ENCODE results near the gene STRA6.
A peak's percentile ranks its signal among the peaks of the same experiment; 100 is the strongest.

STRA6 gene

GRCh38 chr15:74207652-74208440 lies 5.3 kb upstream of the STRA6 start:
- no peak for DNase-seq (ENCODE audit: low read depth)

- no peak for DNase-seq (ENCODE audit: low read depth)
These were observed 4.3 kb upstream of the STRA6 start for GRCh38 chr15:74206801-74207281.

GRCh38 chr15:74205582-74205947 lies 3.0 kb upstream of the STRA6 start:
- DNase-seq (ENCODE audit: low read depth): no peak

- no peak for DNase-seq (ENCODE audit: low read depth)
These were observed 1.4 kb upstream of the STRA6 start for GRCh38 chr15:74203914-74204431.

- no peak for DNase-seq (ENCODE audit: low read depth)
These were observed 722 bp downstream of the STRA6 start for GRCh38 chr15:74201710-74202420.

- DNase-seq (ENCODE audit: low read depth): no peak
These were observed 1.6 kb downstream of the STRA6 start for GRCh38 chr15:74200871-74201419.

- DNase-seq (ENCODE audit: low read depth): no peak
These were observed 2.2 kb downstream of the STRA6 start for GRCh38 chr15:74200412-74200815.

GRCh38 chr15:74199297-74199652 lies 3.3 kb downstream of the STRA6 start:
- DNase-seq (ENCODE audit: low read depth): no peak

GRCh38 chr15:74197176-74197965 lies 5.2 kb downstream of the STRA6 start:
- no peak for DNase-seq (ENCODE audit: low read depth)

GRCh38 chr15:74196175-74196574 lies 6.4 kb downstream of the STRA6 start:
- peak; percentile 95 for DNase-seq (ENCODE audit: low read depth)

GRCh38 chr15:74194572-74195559 lies 7.7 kb downstream of the STRA6 start:
- no peak for DNase-seq (ENCODE audit: low read depth)

- DNase-seq (ENCODE audit: low read depth): no peak
These were observed 8.7 kb downstream of the STRA6 start for GRCh38 chr15:74193905-74194304.

- DNase-seq (ENCODE audit: low read depth): peak; percentile 89
These were observed 9.3 kb downstream of the STRA6 start for GRCh38 chr15:74193299-74193718.

GRCh38 chr15:74192751-74193150 lies 9.8 kb downstream of the STRA6 start:
- DNase-seq (ENCODE audit: low read depth): no peak

GRCh38 chr15:74191798-74192197 lies 10.8 kb downstream of the STRA6 start:
- no peak for DNase-seq (ENCODE audit: low read depth)

- no peak for DNase-seq (ENCODE audit: low read depth)
These were observed 14.4 kb downstream of the STRA6 start for GRCh38 chr15:74188216-74188615.

GRCh38 chr15:74185710-74186348 lies 16.8 kb downstream of the STRA6 start:
- DNase-seq (ENCODE audit: low read depth): no peak

GRCh38 chr15:74184582-74185091 lies 17.9 kb downstream of the STRA6 start:
- no peak for DNase-seq (ENCODE audit: low read depth)

GRCh38 chr15:74182131-74182530 lies 20.5 kb downstream of the STRA6 start:
- DNase-seq (ENCODE audit: low read depth): no peak
